ENCODE results near the gene GAS6. TPM values are rescaled to one million over a fixed set of nuclear protein-coding genes. Genes with fewer than 3 reads are reported as not detected.

Gene GAS6
- total RNA-seq, 6 donors from 2014 or later, result 129 to 299 (median 180) TPM

DNA sequence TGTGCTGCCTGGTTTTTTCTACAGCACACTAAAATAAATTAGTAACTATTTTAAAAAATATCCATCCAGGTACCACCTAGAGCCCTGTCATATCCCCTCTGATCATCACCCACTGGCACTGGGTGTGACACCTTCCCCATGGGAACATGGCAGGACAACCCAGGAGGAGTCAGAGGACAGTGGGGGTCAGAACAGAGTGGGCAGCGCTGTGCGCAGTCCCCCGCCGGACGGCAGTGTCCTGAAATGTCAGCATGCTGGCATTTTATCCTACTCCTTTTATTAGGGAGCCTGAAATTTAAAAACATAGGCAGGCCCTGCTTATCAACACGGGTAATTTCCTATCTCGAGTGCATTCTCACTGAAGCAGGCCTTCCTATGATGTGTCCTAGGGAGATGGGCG, 42.1 kb upstream of the GAS6 start:
- Histone ChIP-seq H3K27me3 (no peaks in the 10 kb centered on the region), H3K27ac (no peak overlapping the region), H3K4me1 (peaks cover 0 to 6% (median 0%) of the 10 kb centered on the region in 4 donors), H3K36me3 (no peaks in the 10 kb centered on the region), H3K9me3 (no peaks in the 10 kb centered on the region), H3K4me3 (no peak overlapping the region)
- 87 to 93% methylated on average over 8 of the region's 8 CpGs for WGBS, 2 donors
- no peak for ATAC-seq (ENCODE audit: low FRiP score in 2 of 2)
- no peak for TF ChIP-seq POLR2AphosphoS5 (IDR thresholded peaks at IDR 0.05)
- TF ChIP-seq POLR2A (IDR thresholded peaks at IDR 0.05), result no peak
- TF ChIP-seq, protein P1, sequence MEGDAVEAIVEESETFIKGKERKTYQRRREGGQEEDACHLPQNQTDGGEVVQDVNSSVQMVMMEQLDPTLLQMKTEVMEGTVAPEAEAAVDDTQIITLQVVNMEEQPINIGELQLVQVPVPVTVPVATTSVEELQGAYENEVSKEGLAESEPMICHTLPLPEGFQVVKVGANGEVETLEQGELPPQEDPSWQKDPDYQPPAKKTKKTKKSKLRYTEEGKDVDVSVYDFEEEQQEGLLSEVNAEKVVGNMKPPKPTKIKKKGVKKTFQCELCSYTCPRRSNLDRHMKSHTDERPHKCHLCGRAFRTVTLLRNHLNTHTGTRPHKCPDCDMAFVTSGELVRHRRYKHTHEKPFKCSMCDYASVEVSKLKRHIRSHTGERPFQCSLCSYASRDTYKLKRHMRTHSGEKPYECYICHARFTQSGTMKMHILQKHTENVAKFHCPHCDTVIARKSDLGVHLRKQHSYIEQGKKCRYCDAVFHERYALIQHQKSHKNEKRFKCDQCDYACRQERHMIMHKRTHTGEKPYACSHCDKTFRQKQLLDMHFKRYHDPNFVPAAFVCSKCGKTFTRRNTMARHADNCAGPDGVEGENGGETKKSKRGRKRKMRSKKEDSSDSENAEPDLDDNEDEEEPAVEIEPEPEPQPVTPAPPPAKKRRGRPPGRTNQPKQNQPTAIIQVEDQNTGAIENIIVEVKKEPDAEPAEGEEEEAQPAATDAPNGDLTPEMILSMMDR (IDR thresholded peaks at IDR 0.05), result no peak
- peak; percentile 5 to 49 for DNase-seq

GRCh38 chr13:113905018-113905417, 41.1 kb upstream of the GAS6 start:
- peak in 1 of 2 donors; percentile 8 for DNase-seq

DNA sequence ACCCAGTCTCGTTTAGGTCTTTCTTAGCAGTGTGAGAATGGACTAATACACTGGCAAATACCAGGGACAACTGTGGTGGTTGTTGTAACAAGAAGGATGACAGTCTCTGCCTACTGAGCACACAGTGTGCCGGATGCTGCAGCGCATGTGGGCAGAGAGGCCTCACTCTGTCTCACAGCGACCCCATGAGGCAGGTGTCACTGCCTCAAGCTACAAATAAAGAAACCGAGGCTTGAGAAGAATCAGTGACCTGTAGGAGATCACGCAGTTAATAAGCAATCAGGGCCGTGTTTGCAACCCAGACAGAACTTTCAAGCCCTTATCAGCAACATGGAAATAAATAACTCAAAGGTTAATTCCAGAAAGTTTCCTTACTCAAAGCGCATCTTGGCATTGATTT, 40.5 kb upstream of the GAS6 start:
- WGBS, 2 donors, result 65 to 69% methylated on average over 8 of the region's 8 CpGs
- no peaks in the 10 kb centered on the region for H3K27me3 ChIP-seq
- no peak overlapping the region for H3K4me3 ChIP-seq
- no peaks in the 10 kb centered on the region for H3K9me3 ChIP-seq
- H3K4me1 ChIP-seq, result peaks cover 0 to 6% (median 0%) of the 10 kb centered on the region in 4 donors
- DNase-seq (peak in 1 of 2 donors; percentile 33), ATAC-seq (ENCODE audit: low FRiP score in 2 of 2) (peak; percentile 56 to 64)
- TF ChIP-seq, protein P1 (IDR thresholded peaks at IDR 0.05), result peak; percentile 42 to 64 (median 56)
- no peak for TF ChIP-seq POLR2A (IDR thresholded peaks at IDR 0.05)
- TF ChIP-seq EP300 (IDR thresholded peaks at IDR 0.05), result no peak
- peak in 1 of 2 donors; percentile 27 for TF ChIP-seq POLR2AphosphoS5 (IDR thresholded peaks at IDR 0.05)
- no peak overlapping the region for H3K27ac ChIP-seq
- H3K36me3 ChIP-seq, result no peaks in the 10 kb centered on the region

More at GRCh38 chr13:113905018-113905417, 41.1 kb upstream of the GAS6 start:
- Histone ChIP-seq H3K27ac (no peak overlapping the region), H3K36me3 (no peaks in the 10 kb centered on the region), H3K27me3 (no peaks in the 10 kb centered on the region), H3K4me1 (peaks cover 0 to 6% (median 0%) of the 10 kb centered on the region in 4 donors), H3K4me3 (no peak overlapping the region), H3K9me3 (no peaks in the 10 kb centered on the region)
- 84 to 86% methylated on average over 9 of the region's 9 CpGs for WGBS, 2 donors
- TF ChIP-seq EP300 (IDR thresholded peaks at IDR 0.05), result no peak
- TF ChIP-seq, protein P1 (IDR thresholded peaks at IDR 0.05), result no peak
- TF ChIP-seq POLR2AphosphoS5 (IDR thresholded peaks at IDR 0.05), result no peak
- no peak for TF ChIP-seq POLR2A (IDR thresholded peaks at IDR 0.05)
- no peak for ATAC-seq (ENCODE audit: low FRiP score in 2 of 2)

DNA sequence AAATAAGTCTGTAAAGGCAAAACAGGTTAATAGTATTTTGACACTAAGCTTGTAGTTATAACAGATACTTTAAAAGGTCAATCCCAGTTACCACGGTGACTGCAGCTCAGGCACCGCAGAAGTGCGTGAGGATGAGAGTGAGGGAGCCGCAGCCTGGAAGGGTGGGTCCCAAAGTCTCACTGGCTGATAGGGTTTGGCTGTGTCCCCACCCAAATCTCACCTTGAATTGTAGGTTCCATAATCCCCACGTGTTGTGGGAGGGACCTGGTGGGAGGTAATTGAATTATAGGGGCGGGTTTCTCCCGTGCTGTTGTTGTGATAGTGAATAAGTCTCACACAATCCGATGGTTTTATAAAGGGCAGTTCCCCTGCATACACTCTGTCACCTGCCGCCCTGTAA, 40.0 kb upstream of the GAS6 start:
- Histone ChIP-seq H3K27ac (peak overlapping the region in 1 of 4 donors; percentile 38), H3K27me3 (no peaks in the 10 kb centered on the region), H3K4me3 (no peak overlapping the region), H3K4me1 (peaks cover 0 to 6% (median 0%) of the 10 kb centered on the region in 4 donors), H3K36me3 (no peaks in the 10 kb centered on the region), H3K9me3 (no peaks in the 10 kb centered on the region)
- WGBS, 2 donors, result 85 to 93% methylated on average over 9 of the region's 9 CpGs
- peak in 1 of 2 donors; percentile 0 for DNase-seq
- no peak for ATAC-seq (ENCODE audit: low FRiP score in 2 of 2)
- no peak for TF ChIP-seq EP300 (IDR thresholded peaks at IDR 0.05)
- no peak for TF ChIP-seq POLR2AphosphoS5 (IDR thresholded peaks at IDR 0.05)
- TF ChIP-seq POLR2A (IDR thresholded peaks at IDR 0.05), result no peak
- TF ChIP-seq, protein P1 (IDR thresholded peaks at IDR 0.05), result no peak

Data from upper lobe of left lung (tissue), 6 donors.